ENCODE results near the gene USF1.

- TF ChIP-seq CTCF (IDR thresholded peaks at IDR 0.05) (no peak), POLR2A (IDR thresholded peaks at IDR 0.05) (no peak)
Measured at GRCh38 chr1:161013131-161013487, 32.7 kb downstream of the USF1 start.
